NCI-H510A (cell line): ENCODE results near the gene PRDM16.

Experiments
- DNase-seq: peaks from one replicate; lab custom pipeline; 2025; lab: John Stamatoyannopoulos, UW

The PRDM16 gene

DNA sequence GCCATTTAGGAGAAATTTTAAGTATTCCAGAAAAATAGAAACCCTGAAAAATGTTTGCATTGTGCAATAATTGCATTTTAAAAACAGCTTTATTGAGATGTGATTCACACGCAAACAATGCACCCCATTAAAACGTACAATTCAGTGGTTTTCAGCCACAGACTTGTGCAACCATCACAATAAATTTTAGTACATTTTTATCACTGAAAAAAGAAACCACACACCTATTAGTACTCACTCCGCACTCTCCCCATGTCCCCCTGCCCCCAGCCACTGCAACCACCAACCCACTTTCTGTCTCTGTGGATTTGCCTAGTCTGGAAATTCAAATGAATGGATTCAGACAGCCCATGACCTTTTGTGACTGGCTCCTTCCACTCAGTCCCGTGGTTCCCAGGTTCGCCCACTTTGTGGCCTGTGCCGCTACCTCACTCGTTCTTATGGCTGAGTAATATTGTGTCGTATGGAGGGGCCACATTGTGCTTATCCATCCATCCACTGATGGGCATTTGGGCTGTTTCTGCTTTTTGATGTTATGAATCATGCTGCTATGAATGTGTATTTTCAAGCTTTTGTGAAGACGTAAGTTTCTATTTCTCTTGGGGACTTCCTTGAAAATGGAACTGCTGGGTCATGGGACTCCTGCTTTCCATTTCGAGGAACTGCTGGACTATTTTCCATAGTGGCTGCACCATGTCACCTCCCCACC is 237.7 kb downstream of the PRDM16 start:
- no peak for DNase-seq

DNA sequence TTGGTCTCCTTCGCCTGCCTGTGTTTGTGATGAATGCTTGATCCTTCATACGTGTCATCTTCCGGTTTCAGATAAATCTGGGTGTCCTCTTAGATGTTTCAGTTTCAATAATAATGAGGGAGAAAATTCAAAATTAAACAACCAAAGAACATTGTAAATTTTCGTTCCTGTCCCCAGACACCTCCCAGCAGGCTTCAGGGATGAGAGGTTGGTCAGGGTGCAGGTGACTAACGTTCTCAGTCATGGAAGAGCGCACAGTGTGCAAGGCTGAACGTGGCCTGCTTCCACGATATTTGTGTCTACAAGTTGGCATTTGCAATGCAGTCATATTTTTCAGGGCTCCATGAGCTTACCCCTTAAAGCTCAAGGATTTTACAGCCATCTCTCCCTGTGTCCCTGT is 238.4 kb downstream of the PRDM16 start:
- DNase-seq = no peak

DNA sequence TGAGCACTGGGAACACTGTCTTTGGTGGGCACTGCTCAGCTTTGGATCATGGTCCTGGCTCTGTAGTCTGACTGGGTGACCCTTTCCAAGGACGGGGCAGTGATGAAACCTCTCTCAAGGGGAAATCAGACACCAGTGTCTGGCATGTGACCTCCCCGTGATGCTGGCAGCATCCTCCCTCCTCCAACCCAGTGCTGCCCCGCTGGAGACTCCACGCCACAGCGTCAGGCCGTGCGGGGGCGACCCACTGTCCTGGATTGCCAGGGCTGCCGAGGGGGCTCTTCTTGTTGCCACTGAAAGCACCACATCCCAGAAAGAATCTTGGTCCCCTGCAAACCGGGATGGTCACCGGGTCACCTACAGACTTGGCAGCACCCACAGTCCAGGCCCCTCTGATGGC is 239.1 kb downstream of the PRDM16 start:
- DNase-seq = no peak

DNA sequence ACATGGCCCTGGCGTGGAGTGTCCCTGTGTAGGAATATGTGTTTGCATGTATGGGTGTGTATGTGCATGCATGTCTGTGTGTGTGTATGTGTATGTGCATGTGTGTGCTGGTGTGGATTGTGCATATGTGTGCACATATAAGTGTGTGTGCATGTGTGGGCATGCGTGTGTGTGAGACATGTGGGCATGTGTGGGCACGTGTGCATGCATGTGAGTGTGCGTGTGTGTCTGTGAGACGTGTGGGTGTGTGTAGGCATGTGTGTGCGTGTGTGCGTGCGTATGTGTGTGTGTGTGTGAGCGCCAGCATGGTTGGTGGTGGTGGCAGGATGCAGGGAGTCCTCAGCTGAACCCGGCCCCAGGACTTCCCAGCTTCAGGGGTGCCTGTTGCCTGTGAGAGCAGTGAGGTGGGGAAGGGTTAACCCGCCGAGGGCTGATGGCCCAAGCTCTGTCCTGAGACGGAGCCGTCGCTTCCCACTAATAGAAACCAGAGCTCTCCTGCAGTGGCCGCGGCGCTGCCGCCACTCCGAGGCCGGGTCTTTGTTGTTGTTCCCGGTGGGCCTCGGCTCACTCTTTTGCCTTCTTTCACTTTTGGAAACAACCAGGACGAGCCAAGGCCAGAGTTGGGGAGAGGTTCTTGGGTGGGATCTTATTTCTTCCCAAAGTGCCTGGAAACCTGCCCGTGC is 241.9 kb downstream of the PRDM16 start:
- no peak for DNase-seq

DNA sequence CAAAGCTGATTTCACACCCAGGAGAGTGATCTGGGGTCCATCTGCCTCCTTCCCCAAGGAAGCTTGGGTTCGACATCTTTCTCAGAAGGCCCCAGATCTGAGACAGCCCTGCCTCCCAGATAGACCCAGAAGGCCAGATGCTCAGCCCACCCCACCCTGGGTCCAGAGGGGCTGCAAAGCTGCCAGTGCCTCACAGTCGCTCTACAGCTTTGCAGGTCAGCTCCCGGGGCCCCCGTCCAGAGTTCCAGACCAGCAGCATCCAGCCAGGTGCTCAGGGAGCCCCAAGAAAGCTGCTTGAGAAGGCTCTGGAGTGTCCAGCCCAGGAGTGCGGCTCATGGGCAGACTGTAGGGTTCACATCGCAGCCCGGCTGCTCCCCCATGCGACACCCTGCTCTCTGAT is 242.7 kb downstream of the PRDM16 start:
- DNase-seq = no peak

DNA sequence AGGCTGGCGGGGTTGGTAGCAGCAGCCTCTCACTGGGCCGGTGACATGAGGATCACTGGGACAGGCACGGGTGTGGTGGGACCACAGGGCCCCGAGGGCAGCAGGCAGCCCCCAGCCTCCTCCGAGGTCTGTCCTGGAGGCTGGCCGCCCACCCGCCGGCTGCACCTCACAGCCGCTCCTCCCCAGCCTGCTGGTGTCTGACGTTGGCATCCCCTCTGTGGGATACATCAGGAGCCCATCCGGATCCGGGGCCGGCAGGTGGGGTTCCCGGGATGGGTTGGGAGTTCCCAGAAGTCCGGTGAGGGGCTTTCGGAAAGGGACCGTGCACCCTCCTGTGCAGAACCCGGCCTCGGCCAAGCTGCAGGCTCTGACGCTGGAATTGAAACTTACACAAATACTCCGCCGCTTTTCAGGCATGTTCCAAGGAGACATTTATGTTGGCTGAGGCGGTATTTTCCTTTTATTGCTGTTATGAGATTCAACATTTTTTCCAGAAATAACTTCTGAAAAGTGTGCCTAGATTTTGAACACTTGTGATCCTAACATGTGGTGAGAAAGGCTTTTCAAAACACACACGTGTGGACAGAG is 243.4 kb downstream of the PRDM16 start:
- no peak for DNase-seq

DNA sequence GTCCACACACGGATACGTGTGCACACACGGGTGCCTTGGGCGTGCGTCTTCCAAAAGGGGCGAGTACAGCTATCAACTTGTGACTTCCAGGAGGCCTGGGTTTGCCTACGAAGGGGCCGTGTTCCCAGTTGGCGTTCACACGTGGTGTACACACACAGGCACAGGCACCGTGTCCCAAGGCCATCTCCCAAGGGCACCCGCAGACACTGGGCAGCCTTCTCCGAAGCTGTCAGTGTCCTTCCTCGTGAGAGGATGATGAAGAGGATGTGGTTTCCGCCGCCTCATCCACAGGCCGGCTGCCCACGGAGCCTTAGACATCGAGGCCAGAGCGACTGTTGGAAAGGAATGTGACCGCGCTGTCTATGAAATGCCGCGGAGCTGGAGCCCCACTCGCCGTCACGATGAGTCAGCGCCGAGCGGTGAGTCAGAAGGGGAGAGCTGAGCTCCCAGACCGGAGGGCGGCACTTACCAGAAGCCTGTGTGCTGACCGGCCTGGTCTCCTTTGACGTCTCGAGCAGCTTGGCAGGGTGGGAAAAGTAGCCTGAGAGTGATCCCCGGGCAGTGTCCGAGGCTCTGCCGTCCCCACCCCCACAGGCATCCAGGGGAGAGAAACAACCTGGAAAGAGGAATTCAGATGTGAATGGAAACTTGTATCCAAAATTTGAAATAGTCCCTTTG is 244.0 kb downstream of the PRDM16 start:
- DNase-seq = no peak

DNA sequence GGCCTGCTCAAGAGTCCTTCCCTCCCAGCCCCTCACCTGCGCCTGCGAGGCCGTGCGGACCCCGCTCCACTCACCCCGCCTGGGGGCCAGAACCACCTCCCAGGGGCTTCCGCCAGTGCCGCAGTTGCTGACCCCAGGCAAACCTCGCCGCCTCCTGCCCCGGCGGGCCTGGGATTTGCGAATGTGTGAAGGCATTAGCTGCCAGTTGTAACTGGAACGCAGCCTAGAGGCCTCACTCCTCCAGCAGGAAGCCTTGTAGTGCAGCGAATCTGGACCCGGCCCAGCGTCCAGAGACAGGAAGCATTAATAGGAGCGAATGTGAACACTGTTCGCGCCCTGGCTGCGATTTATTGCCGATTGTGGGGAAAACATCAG is 244.6 kb downstream of the PRDM16 start:
- no peak for DNase-seq

DNA sequence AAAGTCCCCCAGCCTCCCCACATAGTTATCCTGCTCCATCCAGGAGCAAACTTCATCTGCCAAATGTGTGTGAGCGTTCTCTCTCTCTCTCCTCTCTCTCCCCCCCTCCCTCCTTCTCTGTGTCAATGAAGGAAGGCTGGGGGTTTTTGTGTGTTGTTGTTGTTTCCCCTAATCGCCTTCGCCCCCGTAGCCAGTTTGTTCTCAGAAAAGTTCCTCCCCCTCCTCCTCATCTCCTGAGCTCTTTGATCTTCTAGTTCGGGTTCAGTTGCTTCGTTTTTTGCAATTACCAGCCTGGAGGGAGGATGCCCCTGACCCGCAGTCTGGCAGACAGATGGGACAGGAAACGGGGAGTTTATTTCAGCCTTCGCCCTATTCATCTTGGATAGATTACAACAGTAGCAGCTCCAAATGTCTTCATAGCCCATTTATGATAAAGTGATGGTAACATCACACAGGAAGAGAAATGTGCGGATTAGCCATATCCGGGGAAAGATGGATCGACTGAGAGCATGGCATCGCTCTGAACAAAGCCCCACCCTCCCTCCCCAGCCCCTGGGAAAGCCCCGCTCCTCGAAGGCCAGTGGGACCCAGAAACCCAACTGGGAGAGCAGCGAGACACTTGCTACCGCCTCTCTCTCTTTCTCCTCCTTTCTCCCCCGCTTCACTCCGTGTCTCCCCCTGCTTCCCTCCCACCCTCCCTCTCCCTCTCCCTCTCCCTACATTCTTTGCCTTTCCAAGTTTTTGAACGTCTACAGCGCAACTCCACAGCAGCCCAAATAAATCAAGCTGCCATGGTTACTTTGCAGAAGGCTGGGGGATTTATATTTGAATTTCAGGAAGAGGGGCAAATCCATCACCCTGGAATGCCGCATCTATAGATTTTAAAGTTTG is 245.7 kb downstream of the PRDM16 start:
- DNase-seq = no peak

DNA sequence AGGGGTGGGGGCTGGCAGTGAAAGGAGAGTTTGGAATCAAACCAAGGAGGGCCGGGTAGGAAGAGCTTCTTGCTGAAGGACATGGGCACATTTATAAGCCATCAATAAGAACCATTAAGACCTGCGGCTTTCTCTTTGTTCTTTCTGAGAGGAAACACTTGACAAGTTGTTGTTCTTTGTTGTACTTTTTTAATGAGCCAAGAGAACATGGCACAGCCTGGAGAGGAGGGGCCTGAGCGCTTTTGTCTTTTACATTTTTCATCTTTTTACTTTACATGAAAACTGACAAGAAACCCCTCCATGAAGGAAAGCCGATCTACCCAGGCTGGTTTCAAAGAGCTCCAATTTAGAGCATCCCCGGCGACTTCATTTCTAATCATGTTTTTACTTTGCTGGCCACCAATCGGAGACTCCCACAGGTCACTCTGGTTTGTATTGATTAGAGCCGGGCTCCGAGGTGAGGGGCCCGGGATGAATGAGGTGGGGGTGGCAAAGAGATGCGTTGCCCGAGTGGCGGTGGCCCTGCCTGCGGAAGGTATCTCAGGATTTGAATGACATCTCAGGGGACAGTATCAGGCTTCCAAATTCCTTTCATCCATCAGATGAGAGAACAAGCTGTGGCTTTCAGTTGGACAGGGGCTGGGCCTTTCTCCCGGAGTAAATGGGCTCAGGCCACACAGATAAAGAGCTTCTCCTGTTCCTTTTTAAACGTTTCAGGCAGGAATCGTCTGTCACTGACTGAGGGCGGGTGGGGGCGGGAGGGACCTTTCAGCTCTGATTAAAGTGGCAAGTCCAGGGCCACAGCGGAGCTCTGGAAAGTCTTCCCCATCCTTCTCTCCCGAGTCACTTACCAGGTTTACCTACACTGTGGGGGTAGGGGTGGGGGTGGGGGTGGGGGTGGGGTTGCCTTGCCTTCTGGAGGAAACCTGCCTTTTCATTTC is 246.7 kb downstream of the PRDM16 start:
- no peak for DNase-seq

DNA sequence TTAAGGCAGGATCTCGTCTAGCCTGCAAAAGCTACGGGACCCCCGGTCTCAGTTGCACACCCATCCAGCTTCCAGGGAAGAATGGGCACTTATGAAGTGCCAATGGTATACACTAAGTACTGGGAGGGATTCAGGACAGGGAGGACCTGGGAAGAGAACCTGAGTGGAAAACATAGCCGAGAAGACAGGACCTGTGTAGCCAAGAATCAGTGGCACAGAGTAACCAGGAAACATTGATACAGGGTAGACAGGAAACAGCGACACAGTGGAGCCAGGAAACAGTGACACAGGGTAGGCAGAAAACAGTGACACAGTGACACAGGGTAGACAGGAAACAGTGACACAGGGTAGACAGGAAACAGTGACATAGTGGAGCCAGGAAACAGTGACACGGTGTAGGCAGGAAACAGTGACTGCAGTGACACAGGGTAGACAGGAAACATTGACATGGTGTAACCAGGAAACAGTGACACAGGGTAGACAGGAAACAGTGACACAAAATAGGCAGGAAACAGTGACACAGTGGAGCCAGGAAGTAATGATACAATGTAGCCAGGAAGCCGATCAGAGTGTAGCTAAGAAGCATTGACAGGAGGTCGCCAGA is 247.4 kb downstream of the PRDM16 start:
- no peak for DNase-seq

DNA sequence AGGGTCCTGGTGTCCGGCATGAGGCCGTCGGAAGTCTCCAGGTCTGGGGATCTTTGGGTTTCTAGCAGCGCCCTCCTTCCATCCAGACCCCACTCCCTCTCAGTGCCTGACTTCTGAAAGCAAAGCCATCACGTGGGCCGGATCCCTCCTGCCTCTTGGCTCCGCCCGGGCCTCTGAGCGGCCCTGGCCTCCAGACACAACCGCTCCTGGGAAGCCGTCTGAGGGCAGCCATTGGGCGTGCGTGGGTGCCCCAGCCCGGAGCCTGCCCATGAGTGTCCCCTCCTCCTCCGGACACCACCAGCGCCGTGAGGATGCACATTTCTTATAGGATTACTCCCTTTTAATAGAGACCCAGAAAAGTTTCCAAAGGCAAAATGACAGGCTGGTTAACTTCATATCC is 248.5 kb downstream of the PRDM16 start:
- no peak for DNase-seq

DNA sequence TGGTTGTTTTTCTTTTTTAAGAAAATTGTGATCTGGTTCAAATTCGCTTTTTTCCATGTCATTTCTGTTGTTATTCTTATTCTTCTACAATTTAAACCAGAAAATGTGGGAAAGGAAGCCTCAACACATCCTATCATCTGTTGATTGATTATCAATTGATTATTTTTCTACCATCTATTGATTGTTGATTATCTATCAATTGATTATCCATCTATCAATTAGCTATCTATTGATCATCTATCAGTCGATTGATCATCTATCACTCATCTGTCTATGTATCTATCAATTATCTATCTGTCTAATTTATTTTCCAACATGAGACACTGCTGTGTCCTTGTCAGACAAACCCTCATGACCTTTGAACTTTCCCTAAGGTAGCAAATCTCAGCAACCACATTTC is 249.3 kb downstream of the PRDM16 start:
- DNase-seq = no peak

DNA sequence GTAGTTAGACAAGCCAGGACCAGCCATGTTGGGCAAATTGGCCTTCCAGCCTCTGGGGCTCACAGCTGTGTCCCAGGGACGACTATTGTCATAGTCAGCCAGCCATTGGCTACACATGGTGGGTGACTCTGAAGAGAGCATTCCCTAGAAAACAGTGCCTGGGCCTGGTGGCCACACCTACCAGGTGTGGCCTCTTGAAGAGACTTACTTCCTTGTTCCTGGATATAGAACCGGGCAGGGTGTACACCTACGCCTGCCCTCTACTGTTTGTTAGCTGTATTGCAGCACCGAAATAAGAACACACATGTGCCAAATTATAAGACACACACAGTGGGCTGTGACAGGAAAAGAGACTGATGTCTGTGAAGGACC is 250.9 kb downstream of the PRDM16 start:
- no peak for DNase-seq

DNA sequence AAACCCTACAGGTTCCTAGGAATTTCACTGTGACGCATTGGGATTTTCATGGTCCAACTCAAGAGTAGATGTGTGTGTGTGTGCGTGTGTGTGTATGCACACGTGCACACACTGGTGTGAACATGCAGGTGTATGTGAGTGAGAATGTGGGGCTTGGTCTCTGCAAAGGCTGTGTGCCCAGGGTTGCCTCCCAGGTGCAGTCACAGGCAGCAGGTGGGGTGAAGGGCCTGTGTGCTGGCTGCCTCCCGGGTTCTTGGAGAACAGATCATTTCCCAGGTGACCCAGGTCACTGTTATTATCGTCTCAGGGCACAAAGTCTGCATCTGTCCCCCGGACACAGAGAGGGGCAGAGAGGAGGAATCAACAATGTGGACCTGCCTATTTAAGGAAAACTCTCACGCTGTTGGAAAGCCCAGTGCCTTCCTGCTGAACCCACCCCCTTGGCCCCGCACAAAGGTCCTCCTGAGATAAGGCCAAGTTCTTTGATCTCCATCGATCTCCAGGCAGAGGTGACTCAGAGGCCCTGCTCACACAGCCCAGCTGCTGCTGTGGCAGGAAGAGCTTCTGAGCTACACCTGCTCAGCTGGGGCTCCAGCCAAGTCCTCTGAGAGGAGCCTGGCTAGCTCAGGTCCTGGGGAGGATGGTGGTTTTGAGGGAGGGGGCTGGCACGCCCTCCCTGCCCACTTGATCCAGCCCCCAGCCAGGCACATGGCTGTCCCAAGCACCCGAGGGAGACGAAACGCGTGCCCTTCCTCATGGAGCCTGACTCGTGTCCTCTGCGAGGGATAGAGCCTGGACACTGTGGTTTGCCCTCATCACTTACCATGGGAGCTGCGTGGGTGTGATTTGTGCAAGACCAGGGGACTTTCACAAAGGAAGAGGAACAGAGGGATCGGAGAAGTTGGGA is 251.5 kb downstream of the PRDM16 start:
- DNase-seq = no peak

DNA sequence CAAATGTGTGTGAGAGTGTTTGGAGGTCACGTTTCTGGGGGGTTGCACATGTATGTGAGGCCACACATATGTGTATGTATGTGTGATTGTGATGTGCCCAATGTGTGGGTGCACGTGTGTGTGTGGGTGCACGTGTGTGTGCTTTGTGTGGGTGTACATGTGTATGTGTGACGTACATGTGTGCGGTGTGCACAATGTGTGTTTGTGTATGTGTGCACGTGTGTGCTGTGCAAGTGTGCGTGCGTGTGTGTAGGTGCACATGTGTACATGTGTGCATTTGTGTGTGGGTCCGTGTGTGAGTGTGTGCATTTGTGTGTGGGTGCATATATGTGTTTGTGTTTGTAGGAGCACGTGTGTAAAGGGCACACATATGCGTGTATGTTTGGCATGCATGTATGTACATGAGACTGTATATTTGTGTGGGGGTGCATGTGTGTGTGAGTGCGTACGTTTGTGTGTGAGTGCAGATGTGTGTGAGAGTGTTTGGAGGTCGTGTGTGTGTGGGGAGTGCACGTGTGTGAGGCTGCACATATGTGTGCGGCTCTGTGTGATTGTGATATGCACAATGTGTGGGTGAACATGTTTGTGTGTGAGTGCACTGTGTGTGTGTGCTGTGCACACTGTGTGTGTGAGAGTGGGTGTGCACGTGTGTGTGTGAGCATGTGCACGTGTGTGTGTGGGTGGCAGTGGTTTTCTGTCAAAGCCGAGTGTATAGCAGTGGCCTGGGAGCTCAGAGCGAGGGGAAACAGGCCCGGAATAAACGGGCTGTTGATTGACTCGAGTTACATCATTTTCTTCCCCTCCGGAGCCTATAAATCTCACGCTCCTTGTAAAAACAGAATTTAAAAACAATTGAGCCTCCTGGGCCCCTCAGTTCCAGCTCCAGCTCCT is 252.8 kb downstream of the PRDM16 start:
- no peak for DNase-seq

DNA sequence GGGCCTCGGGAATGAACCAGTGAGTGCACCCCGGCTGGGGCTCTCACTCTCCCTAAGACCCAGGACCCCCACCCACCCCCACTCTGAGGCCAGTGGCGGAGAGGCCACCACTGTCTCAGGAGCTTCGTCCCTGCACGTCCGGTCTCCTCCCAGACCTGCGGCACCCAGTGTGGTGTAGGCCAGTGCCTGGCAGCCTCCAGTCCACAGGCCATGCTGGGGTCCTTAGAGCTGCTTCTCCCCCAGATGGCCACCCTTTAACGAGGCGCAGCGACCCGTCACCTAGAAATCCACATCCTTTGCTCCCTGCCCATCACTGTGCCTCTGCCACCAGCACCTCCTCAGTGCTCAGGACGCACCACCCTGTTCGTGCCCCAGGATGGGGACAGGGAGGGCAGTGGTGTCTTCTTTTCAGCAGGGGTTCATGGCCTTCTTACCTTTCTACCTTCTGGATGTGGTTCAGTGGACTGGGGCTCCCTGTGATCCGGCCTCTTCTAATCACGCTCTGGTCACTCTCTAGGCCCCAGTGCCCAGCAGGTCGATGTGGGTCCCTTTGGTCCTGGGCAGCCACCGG is 253.5 kb downstream of the PRDM16 start:
- DNase-seq = no peak
